Measurements from ENCODE around the gene NMNAT1. TPM values are rescaled to one million over a fixed set of nuclear protein-coding genes. Genes with fewer than 3 reads are reported as not detected.
A peak's percentile ranks its signal among the peaks of the same experiment; 100 is the strongest.

The NMNAT1 gene
- total and polyA plus RNA-seq, 8 donors, result 3.0 to 9.3 (median 3.8) TPM

DNA sequence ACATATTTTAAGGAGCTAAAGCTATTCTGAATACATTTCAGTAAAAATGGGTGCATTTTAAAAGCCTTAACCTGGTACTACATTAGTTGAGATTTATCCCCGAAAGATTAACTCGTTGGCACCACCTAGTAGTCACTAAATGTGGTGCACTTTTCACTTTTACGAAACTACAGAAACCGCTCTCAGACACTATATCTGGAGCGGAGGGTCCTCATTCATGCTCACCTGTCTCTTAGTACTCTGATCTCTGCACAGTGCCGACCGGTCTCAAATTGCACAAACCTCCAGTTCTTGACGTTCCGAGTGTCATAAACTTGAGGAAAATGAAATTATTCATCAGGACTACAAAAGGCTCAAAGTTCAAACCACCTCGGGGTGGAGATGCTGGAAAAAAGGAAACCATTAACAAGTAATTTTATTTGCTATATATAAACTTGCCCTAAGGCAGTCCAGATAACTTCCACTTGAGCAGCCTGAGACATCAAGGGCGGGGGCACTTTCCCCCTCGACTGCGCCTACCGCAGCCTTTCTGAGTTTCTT is 806 bp upstream of the NMNAT1 start:
- Histone ChIP-seq H3K27me3 (no peaks in the 10 kb centered on the region), H3K36me3 (no peaks in the 10 kb centered on the region), H3K4me3 (peak overlapping the region; percentile 69 to 86 (median 80)), H3K9me3 (no peaks in the 10 kb centered on the region), H3K4me1 (peaks cover 0 to 7% (median 0%) of the 10 kb centered on the region in 3 donors), H3K27ac (peak overlapping the region; percentile 56 to 86 (median 78))
- DNase-seq, result peak in 1 of 6 donors; percentile 15
- peak; percentile 53 to 78 (median 63) for ATAC-seq
- no peak for FAIRE-seq
- intact Hi-C loops (cut with DNase I), result loop anchor here in 1 of 3 donors (10.0 kb wide), 1 partner anchor 82 kb away; no protein-coding TSS in a partner anchor
- TF ChIP-seq CTCF (IDR thresholded peaks at IDR 0.05), result peak in 2 of 4 donors; percentile 26 to 28
- 0% methylated on average over 14 of the region's 14 CpGs for WGBS, 2 donors

GRCh38 chr1:9946315-9946714 is 3.0 kb downstream of the NMNAT1 start:
- Histone ChIP-seq H3K4me3 (no peak overlapping the region), H3K27ac (no peak overlapping the region), H3K27me3 (no peaks in the 10 kb centered on the region), H3K4me1 (peaks cover 0 to 11% (median 0%) of the 10 kb centered on the region in 3 donors), H3K9me3 (no peaks in the 10 kb centered on the region), H3K36me3 (no peaks in the 10 kb centered on the region)
- no peak for DNase-seq
- intact Hi-C loops (cut with DNase I), result loop anchor here in 1 of 3 donors (10.0 kb wide), 1 partner anchor 78 kb away; no protein-coding TSS in a partner anchor
- no peak for ATAC-seq
- no peak for FAIRE-seq
- 92% methylated on average over 2 of the region's 2 CpGs for WGBS, 2 donors
- no peak for TF ChIP-seq CTCF (IDR thresholded peaks at IDR 0.05)

DNA sequence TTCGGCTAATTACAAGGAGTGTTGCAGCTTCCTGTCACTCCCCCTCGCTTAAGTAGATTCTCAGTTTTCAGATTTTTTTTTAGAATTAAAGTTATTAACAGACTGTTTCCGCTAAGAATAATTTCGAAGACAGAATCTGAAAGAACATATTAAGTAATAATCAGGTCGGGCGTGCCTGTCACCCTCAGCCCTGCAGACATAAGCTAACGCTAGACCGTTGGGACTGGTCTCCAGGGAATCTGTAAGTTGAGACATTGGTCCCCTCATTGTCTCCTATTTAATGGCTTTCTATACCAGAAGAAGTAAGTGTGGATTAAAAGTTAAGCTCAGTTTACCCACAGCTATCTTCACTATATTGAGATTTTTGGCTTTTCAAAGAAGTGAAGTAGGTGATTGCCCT is 14.5 kb downstream of the NMNAT1 start:
- H3K36me3 ChIP-seq, result no peaks in the 10 kb centered on the region
- no peak for FAIRE-seq
- no peaks in the 10 kb centered on the region for H3K27me3 ChIP-seq
- TF ChIP-seq CTCF (IDR thresholded peaks at IDR 0.05), result no peak
- 85 to 92% methylated on average over 8 of the region's 8 CpGs for WGBS, 2 donors
- ATAC-seq, result no peak
- H3K27ac ChIP-seq, result no peak overlapping the region
- no peak overlapping the region for H3K4me3 ChIP-seq
- intact Hi-C loops (cut with DNase I), result no loop called here
- no peaks in the 10 kb centered on the region for H3K4me1 ChIP-seq
- no peak for DNase-seq
- no peaks in the 10 kb centered on the region for H3K9me3 ChIP-seq

GRCh38 chr1:9960011-9960410 is 16.7 kb downstream of the NMNAT1 start:
- intact Hi-C loops (cut with DNase I), result no loop called here
- H3K27ac ChIP-seq, result no peak overlapping the region
- TF ChIP-seq CTCF (IDR thresholded peaks at IDR 0.05), result no peak
- no peaks in the 10 kb centered on the region for H3K27me3 ChIP-seq
- no peak for DNase-seq
- no peak for FAIRE-seq
- WGBS, 2 donors, result 83 to 89% methylated on average over 4 of the region's 4 CpGs
- H3K9me3 ChIP-seq, result no peaks in the 10 kb centered on the region
- H3K4me3 ChIP-seq, result no peak overlapping the region
- no peaks in the 10 kb centered on the region for H3K4me1 ChIP-seq
- no peak for ATAC-seq
- no peaks in the 10 kb centered on the region for H3K36me3 ChIP-seq
